ENCODE measurements around the gene MT1HL1. TPM values are rescaled to one million over a fixed set of nuclear protein-coding genes. Genes with fewer than 3 reads are reported as not detected.

Gene MT1HL1
- polyA plus RNA-seq, 3 donors: not detected

DNA sequence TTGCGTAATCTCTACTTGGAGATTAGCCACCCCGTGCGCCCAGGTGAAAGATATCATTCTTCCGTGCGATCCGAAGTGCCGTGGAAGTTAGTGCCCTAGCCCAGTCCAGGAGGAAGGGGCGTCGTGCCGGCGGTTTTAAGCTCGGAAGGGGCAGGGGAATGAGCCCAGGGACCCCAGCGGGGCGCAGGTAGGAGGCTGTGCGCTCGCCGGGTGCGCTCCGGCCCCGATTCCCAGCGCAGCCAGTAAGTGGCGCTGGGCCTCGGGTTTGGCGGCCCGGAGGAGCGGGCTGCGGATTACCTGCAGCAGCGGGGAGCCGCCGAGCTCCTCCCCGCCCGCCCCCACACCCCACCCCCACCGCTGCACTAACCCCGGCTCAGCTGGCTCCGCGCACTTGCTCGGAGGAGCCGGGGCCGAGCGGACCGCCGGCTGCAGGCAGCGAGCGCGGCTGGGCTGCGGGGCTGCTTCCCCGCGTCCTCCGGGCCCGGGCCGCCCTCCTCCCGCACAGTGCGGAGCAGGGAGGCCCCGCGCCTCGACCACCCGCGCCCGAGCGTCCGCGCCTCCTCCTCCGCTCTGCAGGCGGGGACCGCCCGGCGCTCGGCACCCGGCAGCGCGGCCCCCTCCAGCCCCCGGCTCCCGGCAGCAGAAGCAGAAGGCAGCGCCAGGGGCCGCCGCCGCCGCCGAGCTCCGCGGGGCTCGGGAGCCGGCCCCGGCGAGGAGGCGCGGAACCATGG is 37.7 kb upstream of the MT1HL1 start, which contains the start of gene RYR2:
RYR2 (plus strand) TSS at position 390 of the 731 bp plus-strand sequence; CDS start at position 728, 338 bp downstream.
- no peaks in the 10 kb centered on the region for H3K36me3 Mint-ChIP-seq
- no peak within 1 kb of the TSS for H3K4me2 ChIP-seq (replicated peaks; ENCODE audit: extremely low read depth, low read length, poor library complexity, severe bottlenecking)
- H3K4me1 ChIP-seq (ENCODE audit: control insufficient read depth in 1 of 2, insufficient read depth in 2 of 2, low read length in 2 of 2): no peaks in the 10 kb centered on the region
- H3K4me3 Mint-ChIP-seq: peak within 1 kb of the TSS in 1 of 2 donors; percentile 85
- TF ChIP-seq, protein P1, sequence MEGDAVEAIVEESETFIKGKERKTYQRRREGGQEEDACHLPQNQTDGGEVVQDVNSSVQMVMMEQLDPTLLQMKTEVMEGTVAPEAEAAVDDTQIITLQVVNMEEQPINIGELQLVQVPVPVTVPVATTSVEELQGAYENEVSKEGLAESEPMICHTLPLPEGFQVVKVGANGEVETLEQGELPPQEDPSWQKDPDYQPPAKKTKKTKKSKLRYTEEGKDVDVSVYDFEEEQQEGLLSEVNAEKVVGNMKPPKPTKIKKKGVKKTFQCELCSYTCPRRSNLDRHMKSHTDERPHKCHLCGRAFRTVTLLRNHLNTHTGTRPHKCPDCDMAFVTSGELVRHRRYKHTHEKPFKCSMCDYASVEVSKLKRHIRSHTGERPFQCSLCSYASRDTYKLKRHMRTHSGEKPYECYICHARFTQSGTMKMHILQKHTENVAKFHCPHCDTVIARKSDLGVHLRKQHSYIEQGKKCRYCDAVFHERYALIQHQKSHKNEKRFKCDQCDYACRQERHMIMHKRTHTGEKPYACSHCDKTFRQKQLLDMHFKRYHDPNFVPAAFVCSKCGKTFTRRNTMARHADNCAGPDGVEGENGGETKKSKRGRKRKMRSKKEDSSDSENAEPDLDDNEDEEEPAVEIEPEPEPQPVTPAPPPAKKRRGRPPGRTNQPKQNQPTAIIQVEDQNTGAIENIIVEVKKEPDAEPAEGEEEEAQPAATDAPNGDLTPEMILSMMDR (IDR thresholded peaks at IDR 0.05): no peak
- H3K27me3 Mint-ChIP-seq (ENCODE audit: low read depth in 3 of 3): peaks cover 42 to 56% (median 54%) of the 10 kb centered on the region in 3 donors
- 3% methylated on average over 75 of the region's 87 CpGs for WGBS (ENCODE audit: insufficient coverage)
- H3K4me3 ChIP-seq (replicated peaks in 1 of 3; ENCODE audit: low read depth in 2 of 3, low read length in 3 of 3): no peak within 1 kb of the TSS
- no peaks in the 10 kb centered on the region for H3K36me3 ChIP-seq (replicated peaks in 1 of 2; ENCODE audit: control insufficient read depth in 1 of 2, insufficient read depth in 2 of 2, low read length in 2 of 2)
- peaks cover 0 to 8% of the 10 kb centered on the region in 2 donors for H3K9me3 ChIP-seq (replicated peaks in 1 of 2; ENCODE audit: control insufficient read depth in 1 of 2, insufficient read depth in 1 of 2, low read length in 2 of 2)
- no peaks in the 10 kb centered on the region for H3K4me1 Mint-ChIP-seq
- no peak within 1 kb of the TSS for H3K27ac Mint-ChIP-seq
- H3K79me2 ChIP-seq (ENCODE audit: insufficient read depth, low read length): no peaks in the 10 kb centered on the region
- H3K27me3 ChIP-seq (ENCODE audit: control insufficient read depth in 2 of 2, insufficient read depth in 2 of 2, low read length in 2 of 2): peaks cover 49 to 59% of the 10 kb centered on the region in 2 donors
- no peaks in the 10 kb centered on the region for H4K20me1 ChIP-seq (ENCODE audit: insufficient read depth, low read length)
- H3K27ac ChIP-seq (ENCODE audit: low read depth in 1 of 2, low read length in 2 of 2): no peak within 1 kb of the TSS
- DNase-seq: no peak
- H2AFZ ChIP-seq (ENCODE audit: insufficient read depth, low read depth, low read length, poor library complexity, severe bottlenecking): no peak within 1 kb of the TSS
- H3K9me3 Mint-ChIP-seq: peaks cover 0 to 6% (median 3%) of the 10 kb centered on the region in 7 donors
- H3K9ac ChIP-seq (ENCODE audit: insufficient read depth, low read length, poor library complexity, severe bottlenecking): no peak within 1 kb of the TSS
- intact Hi-C loops (cut with micrococcal nuclease): no loop called here

DNA sequence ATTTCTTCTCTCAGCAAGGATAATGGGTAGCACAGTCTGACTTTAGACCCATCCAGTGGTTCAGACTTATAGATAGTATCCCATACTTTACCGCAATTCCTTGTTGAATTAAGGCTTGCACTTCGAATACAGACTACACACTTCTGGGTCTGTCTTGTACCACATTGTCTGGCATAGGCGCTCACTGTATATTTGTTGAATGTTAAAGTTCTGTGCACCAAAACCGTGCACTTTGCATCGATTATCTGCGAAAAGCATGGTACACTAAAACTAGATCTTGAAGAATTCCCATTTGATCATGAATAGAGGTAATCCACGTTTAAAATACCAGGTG is 37.2 kb upstream of the MT1HL1 start:
- H3K4me1 ChIP-seq (ENCODE audit: control insufficient read depth in 1 of 2, insufficient read depth in 2 of 2, low read length in 2 of 2): no peaks in the 10 kb centered on the region
- H3K36me3 ChIP-seq (replicated peaks in 1 of 2; ENCODE audit: control insufficient read depth in 1 of 2, insufficient read depth in 2 of 2, low read length in 2 of 2): no peaks in the 10 kb centered on the region
- no peak overlapping the region for H2AFZ ChIP-seq (ENCODE audit: insufficient read depth, low read depth, low read length, poor library complexity, severe bottlenecking)
- Mint-ChIP-seq H3K27me3 (ENCODE audit: low read depth in 3 of 3) (peaks cover 42 to 56% (median 54%) of the 10 kb centered on the region in 3 donors), H3K9me3 (peaks cover 0 to 6% (median 3%) of the 10 kb centered on the region in 7 donors), H3K36me3 (no peaks in the 10 kb centered on the region), H3K4me1 (no peaks in the 10 kb centered on the region), H3K27ac (no peak overlapping the region), H3K4me3 (peak overlapping the region in 1 of 2 donors; percentile 85)
- no peak overlapping the region for H3K4me3 ChIP-seq (replicated peaks in 1 of 3; ENCODE audit: low read depth in 2 of 3, low read length in 3 of 3)
- peaks cover 49 to 59% of the 10 kb centered on the region in 2 donors for H3K27me3 ChIP-seq (ENCODE audit: control insufficient read depth in 2 of 2, insufficient read depth in 2 of 2, low read length in 2 of 2)
- H4K20me1 ChIP-seq (ENCODE audit: insufficient read depth, low read length): no peaks in the 10 kb centered on the region
- H3K27ac ChIP-seq (ENCODE audit: low read depth in 1 of 2, low read length in 2 of 2): no peak overlapping the region
- no peak overlapping the region for H3K9ac ChIP-seq (ENCODE audit: insufficient read depth, low read length, poor library complexity, severe bottlenecking)
- H3K79me2 ChIP-seq (ENCODE audit: insufficient read depth, low read length): no peaks in the 10 kb centered on the region
- no peak for DNase-seq
- no peak overlapping the region for H3K4me2 ChIP-seq (replicated peaks; ENCODE audit: extremely low read depth, low read length, poor library complexity, severe bottlenecking)
- WGBS (ENCODE audit: insufficient coverage): 16% methylated on average over 4 of the region's 7 CpGs
- intact Hi-C loops (cut with micrococcal nuclease): no loop called here
- H3K9me3 ChIP-seq (replicated peaks in 1 of 2; ENCODE audit: control insufficient read depth in 1 of 2, insufficient read depth in 1 of 2, low read length in 2 of 2): peaks cover 0 to 8% of the 10 kb centered on the region in 2 donors
- TF ChIP-seq, protein P1 (IDR thresholded peaks at IDR 0.05): no peak

Data from CD14-positive monocyte (primary cell).